ENCODE results near the gene ELMOD1.

The ELMOD1 gene

DNA sequence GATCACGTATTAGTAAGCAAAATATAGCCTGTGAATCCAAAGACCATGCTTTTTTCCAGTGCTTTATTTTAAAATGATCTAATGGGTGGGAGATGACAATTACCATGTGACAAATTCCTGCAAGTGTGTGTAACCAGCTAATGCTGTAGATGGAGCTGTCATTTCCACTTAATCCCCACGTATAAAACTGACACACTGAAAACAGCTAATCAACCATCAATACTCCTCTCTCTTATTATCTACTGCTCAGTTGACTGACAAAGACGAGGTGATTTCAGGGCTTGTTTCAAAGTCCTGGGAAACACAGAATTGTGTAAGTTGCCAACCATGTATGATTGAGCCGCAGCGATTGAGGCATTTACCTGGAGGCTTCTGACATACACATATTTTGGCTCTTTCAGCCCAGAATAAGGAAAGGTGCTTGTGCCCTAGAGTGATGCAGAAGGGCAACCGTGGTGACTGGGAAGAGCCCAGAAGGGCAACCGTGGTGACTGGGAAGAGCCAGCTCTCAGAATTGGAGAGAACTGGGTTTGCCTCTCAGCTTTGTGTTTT lies 111.2 kb downstream of the ELMOD1 start:
- Histone ChIP-seq H3K9ac (ENCODE audit: low read length) (no peak overlapping the region), H3K4me3 (ENCODE audit: low read length) (no peak overlapping the region), H3K4me1 (ENCODE audit: control insufficient read depth, insufficient read depth, low read length) (no peaks in the 10 kb centered on the region), H3K27me3 (ENCODE audit: control insufficient read depth, insufficient read depth, low read length) (no peaks in the 10 kb centered on the region), H3K9me3 (ENCODE audit: control insufficient read depth, low read length) (no peaks in the 10 kb centered on the region), H3K36me3 (ENCODE audit: control insufficient read depth, insufficient read depth, low read length) (no peaks in the 10 kb centered on the region)

- H3K9me3 ChIP-seq (ENCODE audit: control insufficient read depth, low read length): no peaks in the 10 kb centered on the region
- H3K4me1 ChIP-seq (ENCODE audit: control insufficient read depth, insufficient read depth, low read length): no peaks in the 10 kb centered on the region
- H3K36me3 ChIP-seq (ENCODE audit: control insufficient read depth, insufficient read depth, low read length): no peaks in the 10 kb centered on the region
- no peak overlapping the region for H3K4me3 ChIP-seq (ENCODE audit: low read length)
- H3K27me3 ChIP-seq (ENCODE audit: control insufficient read depth, insufficient read depth, low read length): no peaks in the 10 kb centered on the region
- H3K9ac ChIP-seq (ENCODE audit: low read length): no peak overlapping the region
These were observed 111.8 kb downstream of the ELMOD1 start for GRCh38 chr11:107702723-107703122.

DNA sequence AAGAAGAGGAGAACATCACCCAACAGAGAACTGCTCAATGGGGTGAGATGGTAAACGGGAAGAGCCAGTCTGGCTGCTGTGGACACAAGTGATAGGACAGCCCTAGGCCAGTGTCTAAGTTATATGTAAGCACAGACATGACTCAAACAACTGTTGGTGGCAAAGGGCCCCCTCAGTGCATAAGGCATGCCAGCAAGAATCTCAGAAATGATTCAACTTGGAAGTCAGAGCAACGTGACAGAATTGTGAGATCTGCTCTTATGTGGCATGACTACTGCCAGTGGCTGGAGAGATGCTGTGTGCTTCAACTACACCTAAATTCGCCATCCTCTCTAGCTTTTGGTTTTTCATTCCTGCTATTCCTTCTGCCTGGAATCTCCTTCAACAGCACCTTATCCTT lies 113.5 kb downstream of the ELMOD1 start:
- Histone ChIP-seq H3K27me3 (ENCODE audit: control insufficient read depth, insufficient read depth, low read length) (no peaks in the 10 kb centered on the region), H3K9me3 (ENCODE audit: control insufficient read depth, low read length) (no peaks in the 10 kb centered on the region), H3K36me3 (ENCODE audit: control insufficient read depth, insufficient read depth, low read length) (no peaks in the 10 kb centered on the region), H3K4me3 (ENCODE audit: low read length) (no peak overlapping the region), H3K4me1 (ENCODE audit: control insufficient read depth, insufficient read depth, low read length) (no peaks in the 10 kb centered on the region), H3K9ac (ENCODE audit: low read length) (no peak overlapping the region)

DNA sequence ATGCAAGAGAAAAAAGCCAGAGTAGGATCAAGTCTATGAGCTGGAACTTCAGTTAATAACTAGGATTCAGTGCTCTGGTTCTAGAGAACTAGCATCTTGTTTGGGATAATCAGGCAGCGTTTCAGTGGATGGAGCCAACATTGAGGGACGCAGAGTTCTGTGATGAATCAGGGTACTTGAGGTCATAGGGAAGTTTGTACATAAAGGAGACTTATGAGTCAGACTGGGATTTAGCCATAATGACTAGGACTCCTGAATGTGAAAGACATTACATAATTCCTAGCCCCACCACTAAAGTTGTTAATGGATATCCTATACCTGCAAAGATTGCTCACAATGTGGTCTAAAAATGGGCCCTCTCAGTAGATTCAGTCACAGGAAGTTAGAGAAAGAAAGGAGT lies 114.1 kb downstream of the ELMOD1 start:
- Histone ChIP-seq H3K9me3 (ENCODE audit: control insufficient read depth, low read length) (no peaks in the 10 kb centered on the region), H3K4me3 (ENCODE audit: low read length) (no peak overlapping the region), H3K27me3 (ENCODE audit: control insufficient read depth, insufficient read depth, low read length) (no peaks in the 10 kb centered on the region), H3K9ac (ENCODE audit: low read length) (no peak overlapping the region), H3K36me3 (ENCODE audit: control insufficient read depth, insufficient read depth, low read length) (no peaks in the 10 kb centered on the region), H3K4me1 (ENCODE audit: control insufficient read depth, insufficient read depth, low read length) (no peaks in the 10 kb centered on the region)

DNA sequence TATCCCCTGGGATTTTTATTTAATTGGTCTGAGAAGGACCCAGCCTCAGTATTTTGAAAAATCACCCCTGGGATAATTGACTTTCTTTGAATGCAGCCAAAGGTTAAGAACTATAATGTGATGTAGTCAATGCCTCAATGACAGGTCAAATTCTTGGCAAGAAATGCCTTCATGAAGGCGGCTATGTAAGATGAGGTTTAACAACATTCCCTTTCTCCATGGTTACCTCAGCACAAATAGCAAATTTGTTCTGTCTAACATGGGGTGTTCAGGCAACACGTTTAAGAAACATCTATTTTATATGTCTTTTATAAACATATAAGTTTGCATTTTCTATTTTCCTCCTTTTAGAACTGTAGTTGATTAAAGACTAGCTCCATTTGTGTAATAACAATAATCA lies 115.6 kb downstream of the ELMOD1 start:
- Histone ChIP-seq H3K27me3 (ENCODE audit: control insufficient read depth, insufficient read depth, low read length) (no peaks in the 10 kb centered on the region), H3K36me3 (ENCODE audit: control insufficient read depth, insufficient read depth, low read length) (no peaks in the 10 kb centered on the region), H3K4me3 (ENCODE audit: low read length) (no peak overlapping the region), H3K9ac (ENCODE audit: low read length) (no peak overlapping the region), H3K9me3 (ENCODE audit: control insufficient read depth, low read length) (no peaks in the 10 kb centered on the region), H3K4me1 (ENCODE audit: control insufficient read depth, insufficient read depth, low read length) (no peaks in the 10 kb centered on the region)

- Histone ChIP-seq H3K4me3 (ENCODE audit: low read length) (no peak overlapping the region), H3K27me3 (ENCODE audit: control insufficient read depth, insufficient read depth, low read length) (no peaks in the 10 kb centered on the region)
These were observed 116.3 kb downstream of the ELMOD1 start for GRCh38 chr11:107707215-107707671.

GRCh38 chr11:107707807-107708206 lies 116.9 kb downstream of the ELMOD1 start:
- H3K27me3 ChIP-seq (ENCODE audit: control insufficient read depth, insufficient read depth, low read length): no peaks in the 10 kb centered on the region
- no peak overlapping the region for H3K4me3 ChIP-seq (ENCODE audit: low read length)
- H3K4me1 ChIP-seq (ENCODE audit: control insufficient read depth, insufficient read depth, low read length): no peaks in the 10 kb centered on the region
- no peaks in the 10 kb centered on the region for H3K9me3 ChIP-seq (ENCODE audit: control insufficient read depth, low read length)
- no peaks in the 10 kb centered on the region for H3K36me3 ChIP-seq (ENCODE audit: control insufficient read depth, insufficient read depth, low read length)
- H3K9ac ChIP-seq (ENCODE audit: low read length): no peak overlapping the region

More at GRCh38 chr11:107707215-107707671, 116.3 kb downstream of the ELMOD1 start:
- Histone ChIP-seq H3K36me3 (ENCODE audit: control insufficient read depth, insufficient read depth, low read length) (no peaks in the 10 kb centered on the region), H3K4me1 (ENCODE audit: control insufficient read depth, insufficient read depth, low read length) (no peaks in the 10 kb centered on the region), H3K9ac (ENCODE audit: low read length) (no peak overlapping the region), H3K9me3 (ENCODE audit: control insufficient read depth, low read length) (no peaks in the 10 kb centered on the region)

GRCh38 chr11:107708792-107709191 lies 117.8 kb downstream of the ELMOD1 start:
- Histone ChIP-seq H3K36me3 (ENCODE audit: control insufficient read depth, insufficient read depth, low read length) (no peaks in the 10 kb centered on the region), H3K9me3 (ENCODE audit: control insufficient read depth, low read length) (no peaks in the 10 kb centered on the region), H3K27me3 (ENCODE audit: control insufficient read depth, insufficient read depth, low read length) (no peaks in the 10 kb centered on the region), H3K4me1 (ENCODE audit: control insufficient read depth, insufficient read depth, low read length) (no peaks in the 10 kb centered on the region), H3K4me3 (ENCODE audit: low read length) (no peak overlapping the region), H3K9ac (ENCODE audit: low read length) (no peak overlapping the region)

- Histone ChIP-seq H3K36me3 (ENCODE audit: control insufficient read depth, insufficient read depth, low read length) (no peaks in the 10 kb centered on the region), H3K9me3 (ENCODE audit: control insufficient read depth, low read length) (no peaks in the 10 kb centered on the region), H3K27me3 (ENCODE audit: control insufficient read depth, insufficient read depth, low read length) (no peaks in the 10 kb centered on the region), H3K4me1 (ENCODE audit: control insufficient read depth, insufficient read depth, low read length) (no peaks in the 10 kb centered on the region), H3K9ac (ENCODE audit: low read length) (no peak overlapping the region), H3K4me3 (ENCODE audit: low read length) (no peak overlapping the region)
These were observed 119.4 kb downstream of the ELMOD1 start for GRCh38 chr11:107710301-107710700.

- Histone ChIP-seq H3K9me3 (ENCODE audit: control insufficient read depth, low read length) (no peaks in the 10 kb centered on the region), H3K27me3 (ENCODE audit: control insufficient read depth, insufficient read depth, low read length) (no peaks in the 10 kb centered on the region), H3K9ac (ENCODE audit: low read length) (no peak within 1 kb of the TSS), H3K36me3 (ENCODE audit: control insufficient read depth, insufficient read depth, low read length) (no peaks in the 10 kb centered on the region), H3K4me1 (ENCODE audit: control insufficient read depth, insufficient read depth, low read length) (no peaks in the 10 kb centered on the region), H3K4me3 (ENCODE audit: low read length) (no peak within 1 kb of the TSS)
These were observed 121.2 kb downstream of the ELMOD1 start, which contains the start of gene SLN for GRCh38 chr11:107711861-107712755. SLN (minus strand) TSS chr11:107712056.

DNA sequence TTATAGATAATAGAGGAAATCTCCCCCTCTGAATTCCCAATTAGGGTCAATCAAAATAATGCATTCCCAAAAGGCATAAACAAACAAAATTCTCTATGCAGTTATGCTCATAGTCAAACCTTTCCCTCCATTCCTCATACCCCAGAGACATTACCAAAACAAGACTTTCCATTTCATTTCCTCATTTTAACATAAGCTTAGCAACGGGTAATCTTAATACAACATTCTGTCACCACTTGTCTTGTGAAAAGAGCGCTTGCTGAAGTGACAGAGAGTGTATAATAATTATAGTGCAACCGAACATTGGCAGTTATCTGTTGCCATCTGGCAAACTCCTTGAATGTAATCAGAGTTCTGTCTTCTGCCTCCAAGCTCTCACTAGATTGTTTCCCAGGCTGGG lies 122.1 kb downstream of the ELMOD1 start:
- Histone ChIP-seq H3K9me3 (ENCODE audit: control insufficient read depth, low read length) (no peaks in the 10 kb centered on the region), H3K9ac (ENCODE audit: low read length) (no peak overlapping the region), H3K4me1 (ENCODE audit: control insufficient read depth, insufficient read depth, low read length) (no peaks in the 10 kb centered on the region), H3K36me3 (ENCODE audit: control insufficient read depth, insufficient read depth, low read length) (no peaks in the 10 kb centered on the region), H3K27me3 (ENCODE audit: control insufficient read depth, insufficient read depth, low read length) (no peaks in the 10 kb centered on the region), H3K4me3 (ENCODE audit: low read length) (no peak overlapping the region)
